Calu3 (cell line): ENCODE data around the gene AFAP1. TPM values are rescaled to one million over a fixed set of nuclear protein-coding genes. Genes with fewer than 3 reads are reported as not detected.

Source experiments
- BruUV-seq: library from RNA; stranded (reverse); fragments of 400-500 nt; replicated peaks from 2 replicates; lab custom pipeline; 2021; lab: Mats Ljungman, UMichigan
- CTCF ChIA-PET: fragments of 300-600 bp; sonication (Branson Sonifier 250); formaldehyde crosslinking; loops from one replicate; lab custom pipeline; 2022; ENCODE audit warnings: antibody characterized with exemption; lab: Charles Lee
- DNase-seq: peaks from one replicate; pipeline ENCODE4 v3.0.0; 2022
- H3K27ac Mint-ChIP-seq: one replicate; pipeline ENCODE4 v1.8.0; 2022; ENCODE audit warnings: mixed read lengths; ENCODE audit not compliant: unreplicated experiment
- H3K27me3 Mint-ChIP-seq: one replicate; pipeline ENCODE4 v1.8.0; 2022; ENCODE audit warnings: mixed read lengths; ENCODE audit not compliant: unreplicated experiment
- H3K36me3 Mint-ChIP-seq: one replicate; pipeline ENCODE4 v1.8.0; 2022; ENCODE audit warnings: mild to moderate bottlenecking, moderate library complexity, mixed read lengths; ENCODE audit not compliant: insufficient read depth, unreplicated experiment
- H3K4me1 Mint-ChIP-seq: one replicate; pipeline ENCODE4 v1.8.0; 2022; ENCODE audit warnings: mild to moderate bottlenecking, low read depth, mixed read lengths; ENCODE audit not compliant: unreplicated experiment
- H3K4me3 Mint-ChIP-seq: one replicate; pipeline ENCODE4 v1.8.0; 2022; ENCODE audit warnings: mild to moderate bottlenecking, low read depth, moderate library complexity, mixed read lengths; ENCODE audit not compliant: unreplicated experiment
- H3K9me3 Mint-ChIP-seq: one replicate; pipeline ENCODE4 v1.8.0; 2022; ENCODE audit warnings: low read depth, mixed read lengths; ENCODE audit not compliant: unreplicated experiment
- intact Hi-C: fragments of 100-400 bp; cut with micrococcal nuclease; formaldehyde crosslinking; loops from one replicate; pipeline ENCODE4 v1.10.0; 2022; ENCODE audit not compliant: unreplicated experiment
- total RNA-seq: library from RNA; stranded (reverse); gene quantifications from 2 replicates; pipeline ENCODE4 v1.2.3, GENCODE V29; 2022
- TF ChIP-seq, protein P1 (sequence below): fragments of 200-600 bp; IDR thresholded peaks from one replicate; pipeline ENCODE4 v1.8.0; 2022; ENCODE audit warnings: antibody characterized with exemption; ENCODE audit not compliant: unreplicated experiment

AFAP1 gene
- total RNA-seq, 1 experiment from 2014 or later = 40.1 TPM

DNA sequence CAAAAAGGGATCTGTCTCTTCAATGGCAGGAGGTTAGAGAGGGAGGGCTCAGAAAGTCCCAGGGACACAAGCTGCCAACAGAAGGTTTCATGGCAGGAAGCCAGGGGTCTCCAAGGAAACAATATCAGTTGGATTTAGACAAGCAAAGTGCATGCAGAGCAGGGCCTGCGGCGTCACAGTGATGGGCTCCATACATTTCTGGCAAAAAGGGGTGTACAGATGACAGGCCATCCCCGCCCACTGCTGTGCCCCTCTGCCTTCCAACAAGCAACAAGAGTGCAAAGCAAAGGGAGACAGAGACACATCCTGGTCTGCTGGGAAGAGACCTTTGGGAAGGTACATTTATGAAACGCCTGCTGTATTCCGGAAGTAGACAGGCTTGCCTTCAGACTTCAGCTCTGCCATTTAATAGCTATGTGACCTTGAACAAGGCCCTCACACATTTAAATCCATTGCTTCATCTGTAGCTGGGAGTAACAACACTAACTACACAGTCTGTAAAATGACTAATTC lies 121.2 kb downstream of the AFAP1 start:
- intact Hi-C loops = no loop called here
- TF ChIP-seq, protein P1, sequence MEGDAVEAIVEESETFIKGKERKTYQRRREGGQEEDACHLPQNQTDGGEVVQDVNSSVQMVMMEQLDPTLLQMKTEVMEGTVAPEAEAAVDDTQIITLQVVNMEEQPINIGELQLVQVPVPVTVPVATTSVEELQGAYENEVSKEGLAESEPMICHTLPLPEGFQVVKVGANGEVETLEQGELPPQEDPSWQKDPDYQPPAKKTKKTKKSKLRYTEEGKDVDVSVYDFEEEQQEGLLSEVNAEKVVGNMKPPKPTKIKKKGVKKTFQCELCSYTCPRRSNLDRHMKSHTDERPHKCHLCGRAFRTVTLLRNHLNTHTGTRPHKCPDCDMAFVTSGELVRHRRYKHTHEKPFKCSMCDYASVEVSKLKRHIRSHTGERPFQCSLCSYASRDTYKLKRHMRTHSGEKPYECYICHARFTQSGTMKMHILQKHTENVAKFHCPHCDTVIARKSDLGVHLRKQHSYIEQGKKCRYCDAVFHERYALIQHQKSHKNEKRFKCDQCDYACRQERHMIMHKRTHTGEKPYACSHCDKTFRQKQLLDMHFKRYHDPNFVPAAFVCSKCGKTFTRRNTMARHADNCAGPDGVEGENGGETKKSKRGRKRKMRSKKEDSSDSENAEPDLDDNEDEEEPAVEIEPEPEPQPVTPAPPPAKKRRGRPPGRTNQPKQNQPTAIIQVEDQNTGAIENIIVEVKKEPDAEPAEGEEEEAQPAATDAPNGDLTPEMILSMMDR = no peak
- peaks cover 1% of the 10 kb centered on the region for H3K4me1 Mint-ChIP-seq
- no peak for DNase-seq
- peaks cover 23% of the 10 kb centered on the region for H3K36me3 Mint-ChIP-seq
- BruUV-seq = no TSS peak
- no peak overlapping the region for H3K27ac Mint-ChIP-seq
- H3K4me3 Mint-ChIP-seq = no peak overlapping the region
- H3K9me3 Mint-ChIP-seq = no peaks in the 10 kb centered on the region
- CTCF ChIA-PET = no interaction called here
- no peaks in the 10 kb centered on the region for H3K27me3 Mint-ChIP-seq

DNA sequence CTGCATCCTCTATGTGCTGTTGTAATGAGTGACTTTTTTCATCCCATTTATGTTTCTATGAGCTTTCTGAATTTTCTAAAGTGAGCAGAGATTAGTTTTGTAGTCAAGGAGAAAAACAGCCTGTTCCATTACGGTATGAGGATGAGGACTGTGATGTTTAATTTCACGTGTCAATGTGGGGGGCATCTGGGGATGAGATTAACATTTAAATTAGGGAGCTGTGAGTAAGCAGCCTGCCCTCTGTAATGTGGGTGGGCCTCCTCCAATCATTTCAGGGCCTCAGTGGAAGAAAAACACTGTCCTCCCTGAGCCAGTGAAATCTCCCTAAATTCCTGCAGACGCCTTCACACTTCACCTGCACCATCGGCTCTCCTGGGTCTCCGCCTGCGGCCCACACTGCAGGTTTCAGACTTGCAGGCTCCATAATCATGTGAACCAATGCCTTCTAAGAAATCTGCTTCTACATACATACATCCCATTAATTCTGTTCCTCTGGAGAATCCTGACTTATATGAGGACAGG lies 121.7 kb downstream of the AFAP1 start:
- no peak overlapping the region for H3K4me3 Mint-ChIP-seq
- H3K36me3 Mint-ChIP-seq = peaks cover 19% of the 10 kb centered on the region
- no TSS peak for BruUV-seq
- intact Hi-C loops = no loop called here
- H3K4me1 Mint-ChIP-seq = no peaks in the 10 kb centered on the region
- no peaks in the 10 kb centered on the region for H3K9me3 Mint-ChIP-seq
- CTCF ChIA-PET = no interaction called here
- H3K27me3 Mint-ChIP-seq = no peaks in the 10 kb centered on the region
- TF ChIP-seq, protein P1 = no peak
- H3K27ac Mint-ChIP-seq = no peak overlapping the region
- no peak for DNase-seq

DNA sequence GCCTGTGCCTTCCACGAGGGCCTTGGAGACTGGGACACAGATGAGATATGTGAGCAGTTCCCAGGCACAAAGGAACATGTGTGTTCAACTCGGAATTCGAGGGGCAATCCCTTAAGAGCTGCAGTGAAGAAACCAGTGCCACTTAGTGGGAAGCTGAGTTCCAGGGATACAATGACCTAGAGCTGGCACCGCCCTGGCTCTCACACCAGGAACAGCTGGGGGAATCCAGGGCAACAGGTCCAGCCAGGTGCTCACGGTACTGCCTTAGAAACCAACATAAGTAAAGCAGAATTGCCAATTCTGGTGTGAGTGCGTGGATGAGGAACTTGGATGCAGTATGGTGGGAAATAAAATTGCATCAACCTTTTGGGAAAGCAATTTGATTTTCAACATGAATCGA lies 122.9 kb downstream of the AFAP1 start:
- H3K4me1 Mint-ChIP-seq = no peaks in the 10 kb centered on the region
- BruUV-seq = no TSS peak
- CTCF ChIA-PET = no interaction called here
- no peaks in the 10 kb centered on the region for H3K27me3 Mint-ChIP-seq
- no peaks in the 10 kb centered on the region for H3K9me3 Mint-ChIP-seq
- no peak overlapping the region for H3K27ac Mint-ChIP-seq
- intact Hi-C loops = no loop called here
- no peak for DNase-seq
- TF ChIP-seq, protein P1 = no peak
- H3K4me3 Mint-ChIP-seq = no peak overlapping the region
- peaks cover 18% of the 10 kb centered on the region for H3K36me3 Mint-ChIP-seq

DNA sequence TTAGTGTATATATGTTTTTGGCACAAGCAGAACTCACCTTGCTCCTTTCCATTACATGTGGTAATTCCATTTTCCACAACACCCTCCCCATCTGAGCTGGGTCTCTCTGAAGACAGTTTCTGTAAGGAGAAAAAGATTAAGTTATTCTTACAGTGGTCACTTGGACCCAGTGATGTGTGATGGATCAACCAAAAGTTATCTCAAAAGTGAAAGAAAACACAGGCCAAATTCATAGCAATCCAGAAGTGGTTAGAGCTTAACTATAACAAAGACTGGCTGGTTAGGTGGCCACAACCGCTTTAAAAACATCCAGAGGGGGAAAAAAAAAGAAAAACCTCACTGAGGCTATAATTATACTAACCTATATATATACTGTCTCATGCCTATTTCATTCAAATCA lies 123.7 kb downstream of the AFAP1 start:
- intact Hi-C loops = no loop called here
- peaks cover 18% of the 10 kb centered on the region for H3K36me3 Mint-ChIP-seq
- H3K4me1 Mint-ChIP-seq = no peaks in the 10 kb centered on the region
- TF ChIP-seq, protein P1 = no peak
- no peaks in the 10 kb centered on the region for H3K9me3 Mint-ChIP-seq
- no peak for DNase-seq
- H3K27me3 Mint-ChIP-seq = no peaks in the 10 kb centered on the region
- no peak overlapping the region for H3K27ac Mint-ChIP-seq
- BruUV-seq = no TSS peak
- H3K4me3 Mint-ChIP-seq = no peak overlapping the region
- CTCF ChIA-PET = no interaction called here
